Skin of body (tissue), 2 donors: ENCODE data around the gene XRCC2. TPM values are rescaled to one million over a fixed set of nuclear protein-coding genes. Genes with fewer than 3 reads are reported as not detected.
"Not testable (repeated sequence)": the region's sequence is repeated elsewhere in the genome, so short reads cannot be mapped to it uniquely, and the experiment has no call there.

ENCODE experiments used
- DNase-seq: peaks from one replicate; lab custom pipeline; 2025; lab: John Stamatoyannopoulos, UW
- total RNA-seq: library from RNA; depleted of rRNA; stranded (reverse); fragments of >200 nt; gene quantifications from one replicate; pipeline ENCODE4 v1.2.3, GENCODE V29; 2014

XRCC2 gene
- total RNA-seq, 1 donor from 2014 or later: 3.6 TPM

DNA sequence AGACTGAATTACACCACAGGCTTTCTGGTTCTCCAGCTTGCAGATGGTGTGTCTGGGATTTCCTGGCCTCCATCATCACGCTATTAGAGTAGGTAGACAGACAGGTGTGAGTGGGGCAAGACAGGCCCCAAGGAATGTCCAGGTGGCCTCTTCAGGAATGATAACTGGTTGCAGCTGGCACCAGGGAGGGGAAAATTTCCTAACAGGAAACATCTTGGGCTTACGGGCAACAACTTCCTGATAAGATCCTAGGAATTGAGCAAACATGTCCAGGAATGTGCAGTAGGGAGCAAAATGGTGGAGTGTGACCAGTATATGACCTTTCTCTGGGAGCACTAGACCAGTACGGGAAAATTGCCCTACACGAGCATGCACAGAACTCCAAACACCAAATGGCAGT lies 11.3 kb downstream of the XRCC2 start:
- DNase-seq: no peak

DNA sequence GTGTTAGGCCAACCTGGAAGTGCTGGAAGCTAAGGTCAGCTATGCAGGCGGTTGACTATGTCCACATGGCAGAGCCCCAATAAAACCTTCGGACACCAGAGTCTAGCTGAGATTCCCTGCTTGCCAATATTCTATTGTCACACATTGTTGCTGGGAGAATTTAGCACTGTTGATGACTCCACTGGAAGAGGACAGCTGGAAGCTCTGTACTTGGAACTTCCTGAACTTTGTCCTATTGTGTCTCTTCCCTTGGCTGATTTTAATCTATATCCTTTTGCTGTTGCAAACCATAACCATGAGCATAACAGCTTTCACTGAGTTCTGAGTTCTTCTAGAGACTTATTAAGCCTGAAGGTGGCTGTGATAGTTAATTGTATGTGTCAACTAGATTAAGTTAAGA lies 12.0 kb downstream of the XRCC2 start:
- no peak for DNase-seq

DNA sequence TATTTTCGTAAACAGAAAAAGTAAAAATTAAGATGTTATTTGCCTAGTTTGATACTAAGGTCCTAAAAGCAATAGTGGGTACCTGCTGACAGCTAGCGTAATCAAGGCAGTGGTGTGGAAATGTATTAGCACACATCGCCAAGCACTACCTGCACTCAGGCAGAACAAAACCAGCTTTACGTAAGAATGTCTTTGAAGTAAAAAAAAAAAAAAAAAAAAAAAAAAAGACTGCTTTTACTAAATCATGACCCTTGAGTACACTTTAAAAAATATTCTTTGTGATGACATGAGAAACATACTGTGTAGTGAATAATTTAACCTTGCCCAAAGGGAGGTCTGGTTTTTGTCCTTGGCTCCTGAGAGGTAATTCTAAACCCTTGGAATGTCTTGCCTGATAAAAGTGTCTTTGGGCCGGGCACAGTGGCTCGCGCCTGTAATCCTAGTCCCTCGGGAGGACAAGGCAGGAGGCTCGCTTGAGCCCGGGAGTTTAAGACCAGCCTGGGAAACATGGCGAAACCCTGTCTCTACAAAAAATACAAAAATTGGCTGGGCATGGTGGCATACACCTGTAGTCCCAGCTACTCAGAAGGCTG lies 12.7 kb downstream of the XRCC2 start:
- DNase-seq: no peak

DNA sequence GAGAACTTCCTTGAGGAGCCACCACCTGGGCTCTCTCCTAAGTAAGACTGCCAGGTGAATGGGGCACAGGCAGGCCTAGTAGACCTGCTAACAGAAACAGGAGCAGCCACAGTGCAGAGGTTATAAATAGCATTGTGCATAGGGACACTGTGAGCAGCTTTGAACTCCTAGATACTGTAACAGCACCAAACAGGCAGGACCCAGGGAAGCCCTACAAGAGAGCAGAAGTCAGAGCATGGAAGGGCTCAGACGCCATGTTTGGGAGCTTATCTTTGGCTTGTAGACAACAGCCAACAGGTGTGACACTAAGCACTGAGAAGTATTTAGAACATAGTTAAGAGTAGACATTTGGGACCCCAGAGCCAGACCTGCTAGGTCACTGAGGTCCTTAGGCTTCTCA lies 14.5 kb downstream of the XRCC2 start:
- no peak for DNase-seq

DNA sequence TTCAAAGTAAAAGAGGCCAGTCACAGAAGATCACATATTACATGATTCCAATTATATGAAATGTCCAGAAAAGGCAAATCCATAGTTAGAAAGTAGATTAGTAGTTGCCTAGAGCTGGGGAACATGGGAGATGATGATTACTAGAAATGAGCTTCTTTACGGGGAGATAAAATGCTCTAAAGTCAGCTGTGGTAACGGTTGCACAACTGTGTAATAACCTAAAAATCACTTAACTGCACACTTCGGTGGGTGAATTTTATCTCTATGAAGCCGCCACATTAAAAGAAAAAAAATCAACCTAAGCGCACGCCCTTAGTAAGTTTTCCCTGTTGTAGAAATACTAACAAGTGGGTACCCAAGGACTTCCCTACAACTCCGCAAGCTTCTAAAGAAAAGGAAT lies 15.9 kb downstream of the XRCC2 start:
- no peak for DNase-seq

DNA sequence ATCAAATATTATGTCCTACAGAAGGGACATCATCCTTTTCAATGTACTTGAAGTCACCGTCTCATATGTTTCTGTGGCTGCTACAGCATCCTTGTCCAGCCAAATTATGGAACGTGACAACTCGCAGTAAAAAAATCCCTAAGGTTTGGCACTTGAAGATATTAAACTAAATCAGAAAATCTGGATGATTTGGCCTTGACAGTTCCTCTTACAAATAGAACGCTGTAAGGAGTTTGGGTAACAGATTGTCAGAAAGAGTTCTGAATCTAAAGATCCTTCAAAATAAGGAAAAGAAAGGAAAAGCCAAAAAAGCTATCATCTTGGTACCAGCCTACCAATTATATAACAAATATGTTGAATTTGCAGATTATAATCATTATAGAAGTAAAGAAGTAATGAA lies 21.0 kb downstream of the XRCC2 start:
- DNase-seq: no peak

DNA sequence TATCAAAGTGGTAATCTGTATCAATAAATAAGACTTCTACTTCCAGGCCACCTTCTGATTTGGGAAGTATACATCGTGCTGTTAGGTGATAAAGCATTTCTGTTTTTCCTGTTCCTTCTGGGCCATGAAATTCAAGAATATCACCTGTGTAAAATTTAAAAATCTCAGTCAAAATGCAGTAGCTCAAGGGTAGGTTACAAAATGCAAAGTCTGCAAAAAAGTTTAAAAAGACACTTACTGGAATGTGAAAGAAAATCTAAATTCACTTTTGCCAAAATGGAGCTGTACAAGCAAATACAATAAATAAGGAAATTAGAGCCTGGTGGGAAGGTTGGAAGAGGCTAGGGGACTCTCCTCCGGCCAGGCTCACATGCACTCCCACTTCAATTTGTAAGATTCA lies 26.7 kb downstream of the XRCC2 start:
- no peak for DNase-seq

DNA sequence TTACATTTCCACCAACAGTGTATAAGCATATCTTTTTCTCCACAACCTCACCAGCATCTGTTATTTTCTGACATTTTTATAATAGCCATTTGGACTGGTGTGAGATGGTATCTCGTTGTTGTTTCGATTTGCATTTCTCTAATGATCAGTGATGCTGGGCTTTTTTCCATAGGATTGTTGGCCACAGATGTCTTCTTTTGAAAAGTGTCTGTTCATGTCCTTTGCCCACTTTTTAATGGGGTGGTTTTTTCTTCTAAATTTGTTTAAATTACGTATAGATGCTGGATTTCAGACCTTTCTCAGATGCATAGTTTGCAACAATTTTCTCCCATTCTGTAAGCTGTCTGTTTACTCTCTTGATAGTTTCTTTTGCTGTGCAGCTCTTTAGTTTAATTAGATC lies 28.9 kb downstream of the XRCC2 start:
- no peak for DNase-seq

DNA sequence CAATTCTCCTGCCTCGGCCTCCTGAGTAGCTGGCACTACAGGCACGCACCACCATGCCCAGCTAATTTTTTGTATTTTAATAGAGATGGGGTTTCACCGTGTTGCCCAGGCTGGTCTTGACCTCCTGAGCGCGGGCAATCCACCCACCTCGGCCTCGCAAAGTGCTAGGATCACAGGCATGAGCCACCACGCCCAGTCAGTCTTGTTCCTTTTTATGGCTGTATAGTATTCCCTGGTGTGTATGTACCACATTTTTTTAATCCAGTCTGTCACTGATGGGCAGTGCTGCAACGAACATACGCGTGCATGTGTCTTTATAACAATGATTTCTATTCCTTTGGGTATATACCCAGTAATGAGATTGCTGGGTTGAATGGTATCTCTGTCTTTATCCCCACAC lies 29.4 kb downstream of the XRCC2 start:
- DNase-seq: not testable (repeated sequence)

DNA sequence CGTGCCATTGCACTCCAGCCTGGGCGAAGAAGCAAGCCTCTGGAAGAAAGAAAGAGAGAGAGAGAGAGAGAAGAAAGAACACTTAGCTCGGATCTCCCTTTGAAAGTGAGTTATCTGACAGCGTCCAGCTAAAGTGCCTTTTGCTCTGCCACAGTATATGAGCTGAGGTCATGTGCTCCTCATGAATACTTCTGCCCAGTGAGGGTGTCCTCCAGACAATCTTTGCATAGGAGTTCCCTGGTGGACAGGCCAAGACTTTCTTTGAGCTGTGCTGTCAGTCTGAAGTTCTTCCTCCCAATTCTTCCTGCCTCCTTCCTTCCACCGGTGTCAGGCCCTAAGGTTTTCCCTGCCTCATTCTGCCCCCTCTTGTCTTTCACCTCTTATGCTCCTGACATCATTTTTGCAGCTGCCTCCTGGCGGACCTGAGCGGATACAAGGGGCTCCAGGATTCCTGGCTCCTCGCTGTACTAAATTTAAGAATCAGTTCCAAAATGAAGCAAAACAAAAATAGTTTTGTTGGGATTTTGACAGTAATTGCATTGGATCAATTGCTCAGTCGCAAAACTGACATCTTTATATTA lies 31.9 kb downstream of the XRCC2 start:
- no peak for DNase-seq

DNA sequence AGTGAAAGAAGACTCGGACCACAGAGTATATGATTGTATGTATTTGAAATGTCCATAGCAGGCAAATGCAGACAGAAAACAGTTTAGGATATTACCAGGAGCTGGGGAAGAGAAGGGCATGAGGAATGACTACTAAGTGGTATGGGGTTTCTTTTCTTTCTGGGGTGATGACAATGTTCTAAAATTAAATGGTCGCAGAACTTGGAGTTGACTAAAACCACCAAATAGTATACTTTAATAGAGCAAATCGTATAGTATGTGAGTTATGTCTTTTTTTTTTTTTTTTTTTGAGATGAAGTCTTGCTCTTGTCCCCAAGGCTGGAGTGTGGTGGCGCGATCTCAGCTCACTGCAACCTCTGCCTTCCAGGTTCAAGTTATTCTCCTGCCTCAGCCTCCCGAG lies 34.6 kb downstream of the XRCC2 start:
- no peak for DNase-seq

DNA sequence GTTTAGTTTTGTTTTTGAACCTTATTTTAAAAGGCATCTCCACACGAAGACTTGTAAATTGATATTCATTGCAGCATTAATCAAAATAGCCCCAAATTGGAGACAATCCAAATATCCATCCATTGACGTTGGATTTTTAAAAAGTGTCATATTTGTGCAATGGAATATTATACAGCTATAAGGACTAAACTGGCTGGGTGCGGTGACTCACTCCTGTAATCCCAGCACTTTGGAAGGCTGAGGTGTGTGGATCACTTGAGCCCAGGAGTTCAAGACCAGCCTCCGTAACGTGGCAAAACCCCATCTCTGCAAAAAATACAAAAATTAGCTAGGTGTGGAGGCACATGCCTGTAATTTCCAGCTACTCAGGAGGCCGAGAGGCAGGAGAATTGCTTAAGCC lies 35.1 kb downstream of the XRCC2 start:
- no peak for DNase-seq

DNA sequence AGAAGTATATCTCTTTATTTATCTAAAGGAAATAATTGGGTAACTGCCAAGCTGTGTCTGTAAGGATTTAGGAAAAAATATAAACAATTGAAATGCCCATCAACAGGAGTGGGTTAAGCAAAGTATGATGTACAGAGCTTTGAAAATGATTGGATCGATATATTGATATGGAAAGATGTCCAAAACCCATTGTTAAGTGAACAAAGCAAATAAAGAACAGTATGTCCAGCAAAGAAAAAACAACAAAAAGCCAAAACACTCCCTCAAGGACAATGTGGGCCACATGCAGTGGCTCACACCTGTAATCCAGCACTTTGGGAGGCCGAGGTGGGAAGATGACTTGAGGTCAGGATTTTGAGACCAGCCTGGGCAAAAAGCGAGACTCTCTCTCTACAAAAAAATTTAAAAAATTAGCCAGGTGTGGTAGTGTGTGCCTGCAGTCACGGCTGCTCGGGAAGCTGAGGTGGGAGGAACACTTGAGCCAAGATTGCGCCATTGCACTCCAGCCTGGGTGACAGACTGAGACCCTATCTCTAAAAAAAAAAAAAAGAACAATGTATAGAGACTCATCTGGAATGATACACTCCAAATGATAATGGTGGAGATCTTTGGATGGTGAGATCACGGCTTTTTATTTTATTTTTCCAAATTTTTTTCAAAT lies 37.9 kb downstream of the XRCC2 start:
- no peak for DNase-seq

DNA sequence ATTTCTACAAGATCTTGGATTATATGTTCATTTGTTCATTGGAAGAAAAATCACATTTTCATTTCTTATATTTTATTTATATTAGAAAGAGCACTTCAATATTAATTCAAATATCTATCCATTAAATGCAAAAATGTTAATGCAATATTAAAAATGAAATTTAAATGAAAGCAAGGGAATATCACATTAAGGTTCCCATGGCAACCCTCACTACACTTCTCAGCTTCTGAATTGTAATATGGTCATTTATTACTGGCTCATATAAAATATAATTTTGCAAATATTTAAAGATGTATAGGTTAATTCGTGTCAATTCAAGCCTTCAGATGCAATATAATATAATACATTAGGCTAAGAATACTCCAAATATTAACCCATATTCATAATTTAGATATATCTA lies 38.8 kb downstream of the XRCC2 start:
- DNase-seq: no peak

DNA sequence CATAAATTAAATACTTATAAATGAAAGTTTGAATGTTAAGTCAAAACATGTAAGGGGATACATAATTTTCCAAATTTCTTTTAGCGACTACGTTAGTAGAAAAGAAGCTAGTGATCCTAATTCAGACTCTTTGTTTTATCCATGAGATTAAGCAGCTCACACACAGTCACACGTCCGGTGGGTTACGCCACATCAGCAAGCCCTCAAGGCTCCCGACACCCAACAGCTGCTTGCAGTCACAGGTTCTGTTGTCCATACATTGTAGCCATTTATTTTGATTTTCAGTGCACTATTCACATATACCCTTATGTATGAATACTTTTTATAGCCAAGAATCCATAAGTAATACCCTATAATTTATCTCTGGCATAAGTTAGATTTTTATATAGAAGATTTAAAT lies 39.5 kb downstream of the XRCC2 start:
- no peak for DNase-seq

DNA sequence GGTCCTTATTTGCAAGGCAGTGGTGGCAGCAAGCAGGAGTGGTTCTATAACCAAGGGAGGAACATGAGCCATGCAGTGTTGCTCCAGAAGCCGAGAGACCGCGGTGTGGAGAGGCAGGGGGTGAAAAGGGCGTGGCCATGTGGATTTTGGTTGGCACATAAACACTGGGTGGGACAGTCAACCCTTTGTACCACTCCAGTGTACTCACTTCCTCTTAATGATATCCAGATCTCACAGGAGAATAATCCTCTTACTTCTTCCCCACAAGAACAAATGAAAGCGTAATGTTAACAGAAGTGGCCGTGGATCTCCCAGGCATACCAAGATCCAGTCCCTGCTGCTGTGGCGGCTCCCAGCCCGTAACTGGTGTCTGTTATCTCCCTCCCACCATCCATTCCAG lies 42.4 kb downstream of the XRCC2 start:
- DNase-seq: no peak

DNA sequence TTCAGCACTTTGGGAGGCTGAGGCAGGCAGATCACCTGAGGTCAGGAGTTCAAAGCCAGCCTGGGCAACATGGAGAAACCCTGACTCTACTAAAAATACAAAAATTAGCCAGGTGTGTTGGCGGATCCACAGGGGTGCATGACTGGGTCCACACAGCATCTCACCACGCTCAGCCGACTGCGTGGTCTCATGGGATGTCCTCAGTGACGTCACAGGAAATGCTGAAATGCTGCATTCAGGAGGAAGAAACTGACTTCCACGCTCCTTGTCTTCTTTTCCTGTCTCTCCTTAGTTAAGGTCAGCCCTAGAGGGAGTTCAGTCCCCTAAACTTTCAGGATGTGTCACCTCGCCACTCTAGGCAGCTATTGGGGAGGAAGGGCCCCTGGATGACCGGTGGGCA lies 42.9 kb downstream of the XRCC2 start:
- DNase-seq: no peak

DNA sequence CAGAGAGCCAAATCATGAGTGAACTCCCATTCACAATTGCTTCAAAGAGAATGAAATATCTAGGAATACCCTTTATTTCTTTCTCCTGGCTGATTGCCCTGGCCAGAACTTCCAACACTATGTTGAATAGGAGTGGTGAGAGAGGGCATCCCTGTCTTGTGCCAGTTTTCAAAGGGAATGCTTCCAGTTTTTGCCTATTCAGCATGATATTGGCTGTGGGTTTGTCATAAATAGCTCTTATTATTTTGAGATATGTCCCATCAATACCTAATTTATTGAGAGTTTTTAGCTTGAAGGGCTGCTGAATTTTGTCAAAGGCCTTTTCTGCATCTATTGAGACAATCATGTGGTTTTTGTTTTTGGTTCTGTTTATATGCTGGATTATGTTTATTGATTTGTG lies 47.2 kb downstream of the XRCC2 start:
- DNase-seq: not testable (repeated sequence)

DNA sequence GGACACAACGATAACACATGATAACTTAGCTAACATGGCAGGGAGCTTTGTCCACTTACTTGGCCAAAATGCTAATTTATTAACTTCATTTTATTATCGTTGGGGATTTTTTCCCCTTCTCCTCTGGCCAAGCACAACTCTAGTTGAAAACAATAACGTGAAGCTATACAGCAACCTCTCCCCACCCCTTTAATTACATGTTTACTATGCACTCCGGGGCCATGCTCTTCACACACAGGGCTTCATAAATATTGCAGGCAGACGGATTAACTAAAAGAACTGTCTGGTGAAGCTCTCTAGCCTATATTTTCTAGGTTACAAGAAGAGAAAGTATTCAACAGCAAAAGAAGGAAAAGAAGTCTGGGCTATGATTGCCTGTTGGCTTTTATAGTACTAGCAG lies 51.7 kb downstream of the XRCC2 start:
- no peak for DNase-seq

DNA sequence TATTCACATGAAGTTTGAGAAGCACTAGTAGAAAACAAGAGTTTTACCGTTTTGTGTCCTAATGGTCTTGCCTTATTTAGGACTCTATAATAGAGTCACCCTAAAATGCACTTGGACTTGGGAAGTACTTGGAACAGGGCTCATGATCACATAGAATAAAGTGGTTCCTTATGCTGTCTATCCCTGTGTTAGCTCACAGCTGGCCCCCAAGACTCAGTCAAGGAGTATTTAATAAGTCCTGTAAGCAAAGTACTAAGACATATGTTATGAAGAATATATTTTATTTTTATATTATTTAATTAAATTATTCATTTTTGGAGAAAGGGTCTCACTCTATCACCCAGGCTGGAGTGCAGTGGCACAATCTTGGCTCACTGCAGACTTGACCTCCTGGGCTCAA lies 54.5 kb downstream of the XRCC2 start:
- DNase-seq: no peak

DNA sequence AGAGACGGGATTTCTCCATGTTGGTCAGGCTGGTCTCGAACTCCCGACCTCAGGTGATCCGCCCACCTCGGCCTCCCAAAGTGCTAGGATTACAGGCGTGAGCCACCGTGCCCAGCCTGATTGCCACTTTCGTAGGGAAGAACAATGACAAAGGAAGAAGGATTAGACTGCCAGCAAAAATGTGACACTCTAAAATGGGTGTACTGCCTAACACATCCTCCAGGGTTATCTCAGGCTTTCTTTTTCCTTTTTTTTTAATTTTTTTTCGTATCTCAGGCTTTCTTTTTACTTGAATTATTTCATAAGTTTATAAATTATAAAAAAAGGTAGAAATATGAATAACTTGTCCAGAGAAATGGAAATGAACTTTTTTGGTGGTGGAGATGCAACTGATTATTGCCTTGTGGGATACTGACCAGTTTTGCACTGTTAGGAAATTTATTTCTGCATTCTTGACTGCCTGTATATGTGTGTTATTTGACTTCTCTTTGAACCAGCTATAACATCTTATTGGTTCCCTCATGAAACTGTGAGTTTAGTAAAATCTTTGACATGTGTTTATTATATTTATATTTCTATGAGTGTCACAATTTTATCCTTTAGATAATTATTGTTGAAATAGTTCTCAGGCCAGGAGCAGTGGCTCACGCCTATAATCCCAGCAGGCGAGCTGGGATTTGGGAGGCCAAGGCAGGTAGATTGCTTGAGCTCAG lies 56.8 kb downstream of the XRCC2 start:
- no peak for DNase-seq

DNA sequence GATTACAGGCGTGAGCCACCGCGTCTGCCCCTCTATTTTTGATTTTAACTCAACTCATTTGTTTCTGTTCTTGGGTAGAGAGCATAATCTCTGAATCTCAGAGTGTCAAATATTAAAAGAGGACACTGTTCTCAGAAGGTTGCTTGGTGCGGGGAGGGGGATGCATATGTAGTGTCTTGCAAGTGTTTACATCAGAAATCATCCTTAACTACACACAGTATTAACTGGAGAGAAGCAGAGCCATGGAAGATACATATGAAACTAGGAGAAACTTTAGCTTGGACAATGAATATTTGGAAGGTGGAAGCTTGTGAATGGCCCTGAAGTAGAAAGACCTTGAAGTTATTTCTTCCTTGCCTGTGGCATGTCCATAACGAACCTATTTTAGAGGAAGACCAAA lies 57.5 kb downstream of the XRCC2 start:
- no peak for DNase-seq

DNA sequence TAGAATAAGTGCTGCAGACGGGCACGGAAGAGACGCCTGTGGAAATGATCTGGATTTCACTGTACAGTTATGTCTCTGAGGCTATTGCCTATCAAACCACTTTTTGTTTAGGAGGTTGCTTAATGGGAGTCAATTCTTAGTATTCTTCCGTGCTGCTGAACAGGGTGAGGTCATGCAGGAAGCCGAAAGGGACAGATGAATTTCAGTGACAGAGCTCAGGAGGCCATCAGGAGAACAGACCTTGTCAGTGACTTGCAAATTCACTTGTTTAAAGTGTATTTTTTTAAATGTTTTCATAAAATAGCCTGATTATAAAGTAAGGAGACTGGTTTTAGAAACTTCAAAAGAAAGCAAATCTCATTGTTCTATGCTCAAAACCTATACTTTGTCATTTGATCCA lies 58.9 kb downstream of the XRCC2 start:
- DNase-seq: no peak
